DOHH2 (cell line): ENCODE data around the gene TMEM53.
A peak's percentile ranks its signal among the peaks of the same experiment; 100 is the strongest.

Source experiments
- H3F3A ChIP-seq: fragments of 200-600 bp; sonication (generic), shearing (Covaris generic); 2 replicates; pipeline ENCODE4 v1.6.0; 2016; ENCODE audit warnings: antibody characterized with exemption, mild to moderate bottlenecking; ENCODE audit not compliant: control insufficient read depth, insufficient read depth
- H3K27ac ChIP-seq: fragments of 200-600 bp; sonication (generic); 2 replicates; pipeline ENCODE4 v1.5.1; 2014; ENCODE audit warnings: low read depth, mild to moderate bottlenecking, low read length, moderate library complexity
- H3K27me3 ChIP-seq: fragments of 200-600 bp; sonication (generic); 2 replicates; pipeline ENCODE4 v1.6.1; 2014; ENCODE audit warnings: mild to moderate bottlenecking, low read length, mixed read lengths; ENCODE audit not compliant: control insufficient read depth
- H3K36me3 ChIP-seq: fragments of 200-600 bp; sonication (generic); 2 replicates; pipeline ENCODE4 v1.6.1; 2014; ENCODE audit warnings: mild to moderate bottlenecking, low read length, moderate library complexity, mixed read lengths; ENCODE audit not compliant: control insufficient read depth
- H3K4me1 ChIP-seq: fragments of 200-600 bp; sonication (generic); 2 replicates; pipeline ENCODE4 v1.6.1; 2014; ENCODE audit warnings: mild to moderate bottlenecking, low read length, mixed read lengths; ENCODE audit not compliant: control insufficient read depth
- H3K4me2 ChIP-seq: fragments of 200-600 bp; sonication (generic); 2 replicates; pipeline ENCODE4 v1.6.0; 2014; ENCODE audit warnings: mild to moderate bottlenecking, low read length, moderate library complexity
- H3K4me3 ChIP-seq: fragments of 200-600 bp; sonication (generic); 2 replicates; pipeline ENCODE4 v1.5.1; 2014; ENCODE audit warnings: mild to moderate bottlenecking, low read length, mixed read lengths
- H3K79me2 ChIP-seq: fragments of 200-600 bp; sonication (generic); 2 replicates; pipeline ENCODE4 v1.6.1; 2014; ENCODE audit warnings: mild to moderate bottlenecking, low read length, mixed read lengths; ENCODE audit not compliant: control insufficient read depth
- H3K9me2 ChIP-seq: fragments of 200-600 bp; sonication (generic); replicated peaks from 2 replicates; pipeline ENCODE4 v1.6.1; 2014; ENCODE audit warnings: mild to moderate bottlenecking, low read length, mixed read lengths; ENCODE audit not compliant: control insufficient read depth
- H3K9me3 ChIP-seq: fragments of 200-600 bp; sonication (generic); 2 replicates; pipeline ENCODE4 v1.6.1; 2014; ENCODE audit warnings: antibody characterized with exemption, low read length, mixed read lengths; ENCODE audit not compliant: control insufficient read depth, insufficient read depth
- H4K20me1 ChIP-seq: fragments of 200-600 bp; sonication (generic); 2 replicates; pipeline ENCODE4 v1.6.0; 2014; ENCODE audit warnings: low read depth, mild to moderate bottlenecking, antibody characterized with exemption, low read length, moderate library complexity; ENCODE audit not compliant: control insufficient read depth, insufficient read depth
- CTCF ChIP-seq: fragments of 200-600 bp; sonication (generic); IDR thresholded peaks from one replicate; pipeline ENCODE4 v1.5.1; 2014; ENCODE audit warnings: antibody characterized with exemption, mild to moderate bottlenecking, low read depth, low read length; ENCODE audit not compliant: poor library complexity, severe bottlenecking
- EZH2phosphoT487 ChIP-seq: fragments of 200-600 bp; sonication (generic); IDR thresholded peaks from 2 replicates; pipeline ENCODE4 v1.6.1; 2017; ENCODE audit warnings: borderline replicate concordance, mild to moderate bottlenecking, antibody characterized with exemption, low read length, moderate library complexity, mixed read lengths

Gene TMEM53

GRCh38 chr1:44653107-44653964 lies 20.9 kb downstream of the TMEM53 start:
- H3K9me2 ChIP-seq: no peaks in the 10 kb centered on the region
- no peaks in the 10 kb centered on the region for H3K9me3 ChIP-seq
- peaks cover 26% of the 10 kb centered on the region for H3K36me3 ChIP-seq
- H3F3A ChIP-seq: peaks cover 6% of the 10 kb centered on the region; the same call in 1 of the 2 replicates
- TF ChIP-seq EZH2phosphoT487 (no peak), CTCF (no peak)
- 0 out of 2 replicates have a peak, but pooled peaks cover 3% of the 10 kb centered on the region for H4K20me1 ChIP-seq
- no peak overlapping the region for H3K4me3 ChIP-seq
- H3K4me1 ChIP-seq: no peaks in the 10 kb centered on the region
- H3K4me2 ChIP-seq: no peak overlapping the region
- H3K79me2 ChIP-seq: no peaks in the 10 kb centered on the region
- no peak overlapping the region for H3K27ac ChIP-seq
- H3K27me3 ChIP-seq: no peaks in the 10 kb centered on the region

- no peaks in the 10 kb centered on the region for H3K4me1 ChIP-seq
- no peaks in the 10 kb centered on the region for H3K9me2 ChIP-seq
- H3K27ac ChIP-seq: no peak overlapping the region
- TF ChIP-seq CTCF (peak; percentile 95), EZH2phosphoT487 (no peak)
- 0 out of 2 replicates have a peak, but pooled peaks cover 3% of the 10 kb centered on the region for H4K20me1 ChIP-seq
- no peaks in the 10 kb centered on the region for H3K27me3 ChIP-seq
- no peaks in the 10 kb centered on the region for H3K9me3 ChIP-seq
- H3K79me2 ChIP-seq: no peaks in the 10 kb centered on the region
- no peak overlapping the region for H3K4me3 ChIP-seq
- H3K4me2 ChIP-seq: no peak overlapping the region
- H3F3A ChIP-seq: peaks cover 6% of the 10 kb centered on the region; the same call in 1 of the 2 replicates
- H3K36me3 ChIP-seq: peaks cover 32% of the 10 kb centered on the region
These were observed 21.7 kb downstream of the TMEM53 start for GRCh38 chr1:44652445-44653106.

GRCh38 chr1:44651069-44651468 lies 23.2 kb downstream of the TMEM53 start:
- Histone ChIP-seq H4K20me1 (0 out of 2 replicates have a peak, but pooled peaks cover 3% of the 10 kb centered on the region), H3K9me2 (no peaks in the 10 kb centered on the region), H3K36me3 (peaks cover 46% of the 10 kb centered on the region), H3K4me1 (no peaks in the 10 kb centered on the region), H3F3A (peaks cover 6% of the 10 kb centered on the region; the same call in 1 of the 2 replicates), H3K4me2 (no peak overlapping the region), H3K9me3 (no peaks in the 10 kb centered on the region), H3K27me3 (no peaks in the 10 kb centered on the region), H3K79me2 (no peaks in the 10 kb centered on the region), H3K27ac (no peak overlapping the region), H3K4me3 (no peak overlapping the region)
- no peak for TF ChIP-seq EZH2phosphoT487
